ENCODE measurements around the gene PCBP3.
"Not testable (repeated sequence)": the region's sequence is repeated elsewhere in the genome, so short reads cannot be mapped to it uniquely, and the experiment has no call there.

The PCBP3 gene

DNA sequence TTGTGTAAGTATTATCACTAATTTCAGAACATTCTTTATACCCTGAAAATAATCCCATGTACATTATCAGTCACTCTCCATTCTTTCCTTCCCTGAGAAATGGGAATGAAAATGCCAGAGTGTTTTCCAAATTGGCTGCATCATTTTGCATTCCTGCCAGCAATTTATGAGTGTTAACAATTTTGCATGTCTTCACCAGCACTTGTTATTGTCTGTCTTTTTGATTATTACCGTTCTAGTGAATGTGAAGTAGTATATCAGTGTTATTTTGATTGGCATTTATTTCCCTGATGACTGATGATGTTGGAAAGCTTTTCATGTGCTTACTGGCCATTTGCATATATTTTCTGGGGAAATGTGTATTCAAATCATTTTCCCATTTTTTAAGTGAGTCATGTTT is 71.9 kb downstream of the PCBP3 start:
- H3K4me3 ChIP-seq (replicated peaks; ENCODE audit: low read depth, low read length): no peak overlapping the region
- DNase-seq (ENCODE audit: low read depth): no peak
- TF ChIP-seq, protein P1, sequence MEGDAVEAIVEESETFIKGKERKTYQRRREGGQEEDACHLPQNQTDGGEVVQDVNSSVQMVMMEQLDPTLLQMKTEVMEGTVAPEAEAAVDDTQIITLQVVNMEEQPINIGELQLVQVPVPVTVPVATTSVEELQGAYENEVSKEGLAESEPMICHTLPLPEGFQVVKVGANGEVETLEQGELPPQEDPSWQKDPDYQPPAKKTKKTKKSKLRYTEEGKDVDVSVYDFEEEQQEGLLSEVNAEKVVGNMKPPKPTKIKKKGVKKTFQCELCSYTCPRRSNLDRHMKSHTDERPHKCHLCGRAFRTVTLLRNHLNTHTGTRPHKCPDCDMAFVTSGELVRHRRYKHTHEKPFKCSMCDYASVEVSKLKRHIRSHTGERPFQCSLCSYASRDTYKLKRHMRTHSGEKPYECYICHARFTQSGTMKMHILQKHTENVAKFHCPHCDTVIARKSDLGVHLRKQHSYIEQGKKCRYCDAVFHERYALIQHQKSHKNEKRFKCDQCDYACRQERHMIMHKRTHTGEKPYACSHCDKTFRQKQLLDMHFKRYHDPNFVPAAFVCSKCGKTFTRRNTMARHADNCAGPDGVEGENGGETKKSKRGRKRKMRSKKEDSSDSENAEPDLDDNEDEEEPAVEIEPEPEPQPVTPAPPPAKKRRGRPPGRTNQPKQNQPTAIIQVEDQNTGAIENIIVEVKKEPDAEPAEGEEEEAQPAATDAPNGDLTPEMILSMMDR (IDR thresholded peaks at IDR 0.05; ENCODE audit: low read length, missing control alignments): no peak

DNA sequence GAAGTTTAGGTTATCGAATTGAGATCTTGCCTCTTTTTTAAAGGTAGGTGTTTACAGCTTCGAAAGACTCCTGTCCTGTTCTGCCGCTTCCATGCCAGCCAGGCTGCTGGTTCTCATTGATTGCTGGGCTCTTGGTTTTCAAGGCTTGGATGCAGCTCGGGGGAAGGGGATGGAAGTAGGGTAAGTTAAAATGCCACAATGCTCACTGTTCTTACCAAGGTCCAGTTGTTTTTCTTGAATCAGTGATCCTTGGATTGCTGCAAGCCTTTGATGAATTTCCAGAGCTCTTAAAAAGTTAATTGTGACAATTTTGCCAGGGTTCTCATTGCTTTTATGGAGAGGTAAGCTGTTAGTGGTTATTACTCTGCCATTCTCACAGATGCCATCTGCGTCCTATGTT is 74.9 kb downstream of the PCBP3 start:
- no peak for DNase-seq (ENCODE audit: low read depth)
- H3K4me3 ChIP-seq (replicated peaks; ENCODE audit: low read depth, low read length): no peak overlapping the region
- TF ChIP-seq, protein P1 (IDR thresholded peaks at IDR 0.05; ENCODE audit: low read length, missing control alignments): no peak

DNA sequence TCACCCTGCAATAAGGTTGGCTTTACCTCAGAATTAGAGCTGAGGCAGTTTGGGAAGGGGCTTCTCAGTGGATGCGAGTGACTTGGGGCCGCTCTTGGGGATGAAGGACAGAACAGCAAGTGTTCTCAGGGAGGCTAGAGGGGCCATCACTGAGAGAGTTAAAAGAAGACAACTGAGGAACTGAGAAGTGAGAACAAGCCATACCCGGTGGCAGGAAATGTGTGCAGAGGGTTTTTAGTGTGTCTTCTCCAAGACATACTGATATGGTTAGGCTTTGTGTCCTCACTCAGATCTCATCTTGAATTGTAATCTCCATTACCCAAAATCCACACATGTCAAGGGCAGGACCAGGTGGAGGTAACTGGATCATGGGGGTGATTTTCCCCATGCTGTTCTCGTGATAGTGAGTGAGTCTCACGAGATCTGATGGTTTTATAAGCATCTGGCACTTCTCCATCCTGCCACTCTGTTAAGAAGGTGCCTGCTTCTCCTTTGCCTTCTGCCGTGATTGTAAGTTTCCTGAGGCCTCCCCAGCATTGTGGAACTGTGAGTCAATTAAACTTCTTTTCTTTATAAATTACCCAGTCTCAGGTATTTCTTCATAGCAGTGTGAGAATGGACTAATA is 75.8 kb downstream of the PCBP3 start:
- DNase-seq (ENCODE audit: low read depth): no peak
- TF ChIP-seq, protein P1 (IDR thresholded peaks at IDR 0.05; ENCODE audit: low read length, missing control alignments): no peak
- H3K4me3 ChIP-seq (replicated peaks; ENCODE audit: low read depth, low read length): no peak overlapping the region

DNA sequence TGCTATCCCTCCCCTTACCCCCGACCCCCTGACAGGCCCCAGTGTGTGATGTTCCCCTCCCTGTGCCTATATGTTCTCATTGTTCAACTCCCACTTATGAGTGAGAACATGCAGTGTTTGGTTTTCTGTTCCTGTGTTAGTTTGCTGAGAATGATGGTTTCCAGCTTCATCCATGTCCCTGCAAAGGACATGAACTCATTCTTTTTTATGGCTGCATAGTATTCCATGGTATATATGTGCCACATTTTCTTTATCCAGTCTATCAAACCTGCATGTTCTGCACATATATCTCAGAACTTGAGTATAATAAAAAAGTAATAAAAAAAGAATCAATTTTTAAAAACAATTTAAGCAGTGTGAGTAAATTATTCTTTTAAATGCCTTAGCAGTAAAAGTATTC is 76.7 kb downstream of the PCBP3 start:
- H3K4me3 ChIP-seq (replicated peaks; ENCODE audit: low read depth, low read length); DNase-seq (ENCODE audit: low read depth): not testable (repeated sequence)

DNA sequence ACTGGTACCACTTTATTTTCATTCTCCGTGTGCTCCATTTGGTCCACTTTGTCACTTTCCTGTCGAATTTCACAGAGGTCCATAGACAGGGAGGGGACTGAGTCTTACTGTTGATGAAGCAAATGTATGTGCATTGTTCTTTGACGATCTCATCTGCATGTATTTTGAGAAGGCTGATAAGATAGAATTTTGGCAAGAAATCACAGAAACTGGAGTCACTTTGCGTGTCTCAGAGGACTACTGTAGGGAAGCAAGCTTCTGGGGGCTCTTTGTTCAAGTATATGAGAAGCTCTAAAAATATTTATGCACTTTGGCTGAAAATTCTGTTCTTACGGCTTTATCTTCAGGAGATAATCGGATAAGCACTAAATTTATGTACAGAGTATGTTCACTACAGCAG is 78.1 kb downstream of the PCBP3 start:
- peak; percentile 53 for DNase-seq (ENCODE audit: low read depth)
- TF ChIP-seq, protein P1 (IDR thresholded peaks at IDR 0.05; ENCODE audit: low read length, missing control alignments): no peak
- no peak overlapping the region for H3K4me3 ChIP-seq (replicated peaks; ENCODE audit: low read depth, low read length)

DNA sequence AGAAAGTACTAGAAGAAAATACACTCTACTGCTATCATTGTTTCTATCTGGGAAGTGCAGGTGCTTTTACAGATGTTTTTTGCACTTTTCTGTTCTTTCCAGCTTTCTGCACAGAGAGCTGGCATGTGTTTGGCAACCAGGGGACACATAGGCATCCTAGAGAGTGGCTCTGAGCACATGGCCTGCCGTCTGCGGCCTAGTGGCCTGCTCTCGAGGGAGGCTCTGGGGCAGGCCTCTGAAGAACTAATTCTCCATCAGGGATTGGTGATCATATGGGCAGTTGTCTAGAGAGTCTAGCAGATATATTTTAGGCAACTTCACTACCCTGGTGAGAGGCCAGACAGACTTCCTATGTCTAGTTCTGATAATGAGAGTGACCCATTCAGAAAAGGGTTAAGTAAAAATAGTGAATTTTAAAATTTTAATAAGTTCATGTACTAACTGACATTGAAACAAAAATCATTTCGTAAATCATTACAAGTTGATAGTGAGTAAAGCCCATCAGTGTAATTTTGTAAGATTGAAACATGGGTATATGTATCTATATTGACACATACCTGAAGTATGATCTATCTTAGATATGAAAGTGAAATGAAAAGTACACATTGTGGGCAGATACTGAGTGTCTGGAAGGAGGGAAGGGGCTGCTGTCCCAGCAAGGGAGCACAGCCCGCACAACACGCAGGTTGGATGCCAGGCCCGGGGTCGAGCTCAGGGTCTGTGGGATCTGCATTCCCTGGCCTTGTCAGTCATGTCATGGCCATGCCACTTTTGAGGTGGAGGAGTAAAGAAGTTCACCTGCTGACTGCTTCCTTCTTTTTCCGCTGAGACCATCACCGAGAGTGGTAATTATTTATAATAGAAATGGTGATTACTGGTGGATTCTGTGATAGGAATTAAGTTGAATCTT is 79.8 kb downstream of the PCBP3 start:
- no peak overlapping the region for H3K4me3 ChIP-seq (replicated peaks; ENCODE audit: low read depth, low read length)
- no peak for DNase-seq (ENCODE audit: low read depth)
- TF ChIP-seq, protein P1 (IDR thresholded peaks at IDR 0.05; ENCODE audit: low read length, missing control alignments): no peak

DNA sequence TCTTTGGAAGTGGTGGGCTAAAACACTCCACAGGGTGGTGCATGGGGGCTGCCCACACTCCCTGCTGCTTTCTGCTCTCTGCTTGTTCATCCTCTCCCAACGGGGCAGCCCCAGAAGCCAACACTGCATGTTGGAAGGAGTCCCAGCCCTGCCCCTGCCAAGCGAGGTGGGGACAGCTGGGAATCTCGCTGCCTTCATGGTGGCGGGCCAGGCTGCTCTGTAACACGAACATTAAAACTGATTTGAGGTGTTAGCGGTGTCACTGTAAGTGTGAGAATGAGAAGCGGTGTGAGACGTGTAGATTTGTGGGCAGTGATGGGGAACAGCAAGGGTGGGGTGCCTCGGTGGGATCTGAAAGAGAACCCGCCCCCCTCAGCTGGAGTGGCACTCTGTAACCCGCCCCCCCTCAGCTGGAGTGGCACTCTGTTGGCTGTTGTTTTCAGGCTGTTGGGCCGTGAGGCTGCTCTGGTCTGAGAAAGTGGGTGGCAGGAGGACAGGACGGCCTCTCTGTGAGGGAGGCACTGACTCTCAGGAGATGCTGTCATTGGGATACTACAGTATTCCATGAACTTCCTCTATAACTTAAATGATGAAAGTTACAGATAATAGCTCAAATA is 80.9 kb downstream of the PCBP3 start:
- no peak overlapping the region for H3K4me3 ChIP-seq (replicated peaks; ENCODE audit: low read depth, low read length)
- TF ChIP-seq, protein P1 (IDR thresholded peaks at IDR 0.05; ENCODE audit: low read length, missing control alignments): no peak
- no peak for DNase-seq (ENCODE audit: low read depth)
